ENCODE results near the gene NUCKS1.

The NUCKS1 gene

DNA sequence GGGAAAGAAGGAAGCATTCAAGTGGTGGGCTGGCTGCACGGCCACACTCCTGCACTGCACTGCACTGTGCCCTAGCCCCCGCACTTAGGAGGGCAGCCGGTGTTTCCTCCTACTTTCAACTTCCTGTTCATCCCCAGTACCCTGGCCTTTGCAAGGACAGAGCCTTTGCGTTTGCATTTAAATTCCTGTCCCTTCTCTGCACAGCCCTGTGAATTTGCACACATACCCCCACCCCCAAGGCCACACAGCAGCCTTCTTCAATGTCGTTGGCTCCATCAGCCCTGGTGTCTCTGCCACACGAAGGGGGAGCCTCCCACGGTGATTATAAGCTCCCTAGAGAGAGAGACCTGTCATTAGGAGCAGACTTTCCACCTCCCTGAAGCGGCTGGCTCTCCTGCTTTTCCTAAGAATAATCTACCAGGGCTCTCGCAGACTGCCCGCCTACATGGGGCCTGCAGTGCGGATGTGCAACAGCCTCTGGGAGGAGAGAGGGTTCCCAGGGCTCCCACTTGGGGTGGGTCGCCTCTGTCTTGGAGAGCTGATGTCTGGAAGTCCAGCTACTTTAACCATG is 56.5 kb downstream of the NUCKS1 start:
- no peak for DNase-seq

DNA sequence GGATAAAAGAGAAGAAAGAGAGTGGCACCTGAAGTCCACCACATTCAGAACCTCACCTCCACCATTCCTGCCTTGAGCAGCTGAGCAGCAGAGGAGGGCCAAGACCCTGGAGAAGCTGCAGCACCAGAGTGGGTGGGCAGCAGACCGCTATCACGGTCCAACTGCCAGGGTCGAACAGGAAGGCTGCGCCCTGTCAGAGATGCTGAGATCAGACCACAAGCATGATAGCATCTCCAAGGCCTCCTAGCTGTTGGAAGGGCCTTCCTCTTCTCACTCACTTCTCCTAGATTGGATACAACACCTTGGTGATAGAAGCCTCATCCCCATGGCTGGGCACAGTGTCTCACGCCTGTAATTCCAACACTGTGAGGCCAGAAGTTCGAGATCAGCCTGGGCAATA is 57.6 kb downstream of the NUCKS1 start:
- no peak for DNase-seq

DNA sequence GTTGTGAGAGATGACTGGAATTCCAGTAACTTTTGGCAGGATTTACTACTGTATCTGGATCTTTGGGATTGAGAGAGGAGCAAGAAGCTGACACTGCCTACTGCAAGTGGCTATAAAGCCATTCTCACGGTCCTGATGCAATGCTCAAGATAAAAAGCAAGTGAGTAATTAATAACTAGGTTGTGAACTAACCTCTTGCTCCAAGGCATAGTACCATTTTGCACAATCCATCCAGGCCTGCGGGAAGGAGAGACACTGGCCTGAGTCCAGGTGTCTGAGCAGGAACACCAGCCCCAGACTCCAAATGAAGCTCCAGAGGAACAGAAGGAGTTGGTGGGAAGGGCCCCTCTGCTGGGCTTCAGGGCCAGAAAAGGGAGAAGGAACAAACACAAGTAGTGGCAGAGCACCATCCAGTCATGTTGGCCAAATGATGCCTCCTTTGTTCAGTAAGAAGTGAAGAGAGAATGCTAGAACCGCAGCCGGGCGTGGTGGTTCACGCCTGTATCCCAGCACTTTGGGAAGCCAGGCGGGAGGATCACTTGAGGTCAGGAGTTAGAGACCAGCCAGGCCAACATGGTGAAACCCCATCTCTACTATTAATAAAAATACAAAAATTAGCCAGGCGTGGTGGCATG is 59.7 kb downstream of the NUCKS1 start:
- DNase-seq = no peak

DNA sequence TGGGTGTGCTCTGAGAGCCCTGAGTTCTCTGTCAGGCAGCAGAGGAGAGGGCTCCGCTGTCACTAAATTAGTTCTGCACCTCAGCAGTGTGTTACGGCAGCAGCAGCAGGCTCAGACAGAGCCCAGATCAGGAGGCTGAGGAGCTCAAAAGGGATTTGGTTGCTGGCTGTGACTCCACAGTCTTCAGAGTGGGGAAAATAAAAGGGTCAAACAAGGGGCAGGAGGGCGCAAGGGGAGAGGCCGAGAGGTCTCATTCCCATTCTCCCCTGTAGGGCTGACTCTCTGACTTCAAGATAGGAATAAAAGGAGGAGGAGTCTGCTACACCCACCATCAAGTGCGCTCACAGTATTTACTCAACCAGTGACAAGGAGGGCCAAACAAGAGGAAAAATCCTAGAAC is 60.5 kb downstream of the NUCKS1 start:
- DNase-seq = no peak

DNA sequence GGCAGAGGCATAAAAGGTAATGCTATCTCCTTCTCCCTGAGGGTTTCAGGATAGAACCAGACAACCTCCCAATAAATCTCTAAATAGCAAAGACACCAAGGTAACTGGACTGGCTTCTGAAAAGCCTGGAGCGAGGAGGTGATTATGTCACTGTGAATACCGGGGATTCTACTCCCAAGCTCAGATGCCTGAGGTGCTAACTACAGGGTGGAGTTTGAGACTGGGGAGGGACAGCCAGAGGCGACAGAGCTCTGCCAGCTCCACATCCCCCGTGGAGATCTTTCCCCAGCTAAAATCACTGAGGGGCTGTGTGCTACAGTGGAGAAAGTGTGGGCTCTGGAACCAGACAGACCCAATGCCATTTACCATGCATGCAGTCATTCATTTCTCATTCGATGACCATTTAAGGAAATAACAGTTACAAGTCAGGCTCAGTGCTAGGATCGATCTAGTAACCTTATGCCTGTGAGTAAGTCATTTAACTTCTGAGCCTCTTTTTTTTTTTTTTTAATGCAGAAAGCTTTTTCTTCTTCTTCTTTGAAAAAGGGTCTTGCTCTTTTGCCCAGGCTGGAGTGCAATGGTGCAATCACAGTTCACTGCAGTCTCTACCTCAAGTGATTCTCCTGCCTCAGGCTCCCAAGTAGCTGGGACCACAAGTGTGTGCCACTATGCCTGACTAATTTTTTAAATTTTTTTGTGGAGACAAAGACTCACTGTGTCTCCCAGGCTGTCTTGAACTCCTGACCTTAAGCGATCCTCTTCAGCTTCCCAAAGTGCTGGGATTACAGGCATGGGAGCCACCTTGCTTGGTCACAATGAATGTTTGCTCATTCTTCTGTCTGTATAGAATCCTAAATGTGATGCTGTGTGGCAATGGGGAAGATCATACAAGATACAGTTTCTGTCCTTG is 61.6 kb downstream of the NUCKS1 start:
- DNase-seq = no peak

DNA sequence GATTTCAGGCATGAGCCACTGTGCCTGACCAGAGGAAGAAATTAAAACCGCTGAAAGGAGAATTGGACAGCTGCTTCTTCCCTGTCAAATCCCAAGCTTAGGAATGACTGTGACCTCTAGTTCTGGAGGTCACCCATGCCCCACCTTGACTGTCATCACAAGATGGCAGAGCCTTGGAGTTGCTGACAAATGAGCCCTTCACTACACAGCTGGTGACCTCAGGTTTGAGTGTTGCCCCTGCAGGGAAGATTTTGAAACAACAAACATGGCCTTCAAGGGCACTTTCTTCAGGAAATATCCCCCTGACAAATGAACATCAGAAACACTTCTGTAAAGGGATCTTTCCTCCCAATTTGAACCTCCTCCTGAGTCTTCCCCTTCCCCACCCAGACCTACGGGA is 62.7 kb downstream of the NUCKS1 start:
- no peak for DNase-seq

DNA sequence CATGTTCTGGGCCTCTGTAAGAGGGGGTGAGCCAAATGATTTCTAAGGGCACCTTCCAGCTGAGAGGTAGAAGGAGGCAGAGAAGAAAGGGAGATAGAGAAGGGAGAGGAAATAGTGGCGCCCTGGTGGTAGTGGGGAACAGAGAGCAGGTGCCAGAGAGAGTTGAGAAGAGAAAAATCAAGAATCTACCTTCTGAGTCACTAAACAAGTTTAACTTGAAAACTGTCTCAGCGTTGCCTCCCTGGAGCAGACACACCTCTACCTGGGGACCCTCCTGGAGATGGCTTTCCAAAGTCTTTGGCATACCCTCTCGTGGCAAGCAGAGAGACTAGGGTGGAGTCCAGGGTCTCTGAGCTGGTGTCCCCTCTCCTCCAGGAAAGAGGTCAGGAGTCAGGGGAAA is 68.6 kb downstream of the NUCKS1 start:
- no peak for DNase-seq

DNA sequence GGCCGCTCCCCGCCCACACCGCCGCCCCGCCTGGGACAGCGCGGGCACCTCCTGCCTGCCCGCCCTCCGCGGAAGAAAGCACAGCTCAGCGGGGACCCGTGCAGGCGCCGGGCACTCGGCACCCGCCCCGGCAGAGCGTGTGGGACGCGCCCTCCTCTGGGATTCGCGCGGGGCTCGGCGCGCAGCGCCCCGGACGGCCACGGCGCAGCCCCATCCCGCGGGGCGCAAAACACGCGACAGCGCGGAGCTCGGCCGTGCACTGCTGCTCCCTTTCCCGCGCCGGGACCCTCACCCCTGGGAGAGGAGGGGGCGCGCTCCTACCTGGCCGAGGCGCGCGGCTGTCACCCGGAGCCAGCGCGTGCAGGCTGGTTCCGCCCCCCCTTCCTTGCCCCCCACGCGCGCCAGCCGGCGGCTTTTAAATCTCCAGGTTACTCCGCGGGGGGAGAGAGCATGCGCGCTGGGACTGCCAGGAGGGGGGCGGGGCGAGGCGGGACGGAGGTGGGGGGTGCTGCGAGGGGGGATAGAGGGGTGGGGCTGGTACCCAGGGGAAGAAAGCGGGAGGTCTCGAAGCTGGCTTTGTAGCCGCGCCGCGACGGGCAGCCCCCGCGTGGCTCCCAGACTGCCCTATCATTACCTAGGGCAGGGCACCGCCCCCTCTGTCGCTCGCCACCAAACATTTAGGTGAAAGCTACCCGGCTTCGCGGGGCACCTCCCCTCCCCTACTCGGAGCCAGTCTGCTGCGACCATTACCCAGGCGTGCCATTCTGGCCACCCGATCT is 69.7 kb downstream of the NUCKS1 start, which contains the start of gene SLC45A3:
Gene SLC45A3, minus strand, starts transcription at position 437 of the 779 bp plus-strand sequence. CDS start 15,853 bp downstream, outside the sequence.
- no peak for DNase-seq

DNA sequence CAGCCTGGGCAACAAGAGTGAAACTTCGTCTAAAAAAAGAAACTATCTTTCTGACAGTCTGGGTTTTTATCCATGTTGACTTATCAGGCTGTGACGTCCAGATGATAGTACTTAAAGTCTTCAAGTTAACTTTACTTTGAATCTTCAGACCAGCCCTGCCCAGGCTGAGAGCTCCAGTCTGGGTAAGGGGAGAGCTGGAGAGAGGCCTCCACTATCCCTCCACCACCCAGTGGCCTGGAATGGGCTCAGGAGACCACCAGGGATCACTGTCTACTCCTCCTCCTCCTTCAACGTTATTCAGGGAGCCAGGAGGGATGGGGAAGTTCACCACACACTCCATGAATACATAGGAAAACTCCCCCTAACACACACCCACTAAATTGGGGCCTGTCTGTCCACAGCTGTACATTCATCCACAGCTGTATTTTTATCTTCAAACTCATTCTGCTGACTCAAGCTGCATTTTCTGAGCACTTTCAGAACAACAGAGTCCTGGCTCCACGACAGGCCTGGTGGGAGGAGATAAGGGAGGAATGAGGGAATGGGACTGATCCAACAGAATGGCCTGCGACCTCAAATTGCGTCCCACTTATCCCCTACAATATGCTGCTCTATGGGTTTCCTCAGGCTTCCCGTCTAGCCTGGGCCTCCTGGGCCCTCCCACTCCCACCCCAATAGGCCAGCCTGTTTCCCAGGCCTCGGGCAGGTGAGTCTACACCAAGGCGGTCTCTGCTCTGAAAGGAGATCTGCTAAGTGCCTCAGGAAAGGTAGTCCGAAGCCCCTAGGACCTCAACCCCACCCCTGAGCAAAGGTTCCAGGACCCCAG is 71.5 kb downstream of the NUCKS1 start:
- peak; percentile 96 for DNase-seq

DNA sequence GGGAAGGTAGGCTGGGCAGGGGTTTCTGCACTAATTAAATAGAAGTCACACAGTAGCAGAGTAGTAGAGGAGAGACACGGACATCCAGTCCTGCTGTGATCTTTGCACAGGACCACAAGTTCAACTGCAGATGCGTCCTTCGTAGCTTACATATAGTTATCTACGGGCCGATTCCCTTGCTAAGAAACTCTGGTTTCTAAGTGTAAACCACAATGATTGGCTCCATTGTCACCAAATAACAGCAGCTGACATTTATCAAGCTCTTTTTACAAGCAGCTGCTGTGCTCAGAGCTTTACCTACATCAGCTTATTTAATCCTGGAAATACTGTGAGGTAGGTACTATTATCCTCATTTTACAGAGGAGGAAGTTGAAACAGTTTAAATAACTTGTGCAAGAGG is 72.8 kb downstream of the NUCKS1 start:
- DNase-seq = peak; percentile 38

DNA sequence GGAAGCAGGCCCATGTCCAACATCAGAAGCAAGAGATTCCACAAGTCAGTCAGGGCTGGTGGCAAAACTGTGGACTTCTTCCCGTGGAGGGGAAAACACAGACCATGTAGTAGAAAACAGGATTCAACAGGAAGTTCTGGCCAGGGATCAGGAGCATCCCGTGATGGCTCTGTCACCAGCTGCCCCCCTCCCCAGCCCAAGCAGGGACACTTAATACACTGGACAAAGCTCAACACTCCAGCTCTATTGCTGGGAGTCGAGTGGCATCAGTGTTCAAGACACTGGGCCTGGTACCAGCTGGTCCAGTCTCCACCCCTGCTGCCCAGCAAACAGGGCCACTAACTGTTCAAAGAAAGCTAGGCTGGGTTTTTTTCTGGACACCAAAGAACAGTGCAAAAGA is 73.4 kb downstream of the NUCKS1 start:
- DNase-seq = no peak

DNA sequence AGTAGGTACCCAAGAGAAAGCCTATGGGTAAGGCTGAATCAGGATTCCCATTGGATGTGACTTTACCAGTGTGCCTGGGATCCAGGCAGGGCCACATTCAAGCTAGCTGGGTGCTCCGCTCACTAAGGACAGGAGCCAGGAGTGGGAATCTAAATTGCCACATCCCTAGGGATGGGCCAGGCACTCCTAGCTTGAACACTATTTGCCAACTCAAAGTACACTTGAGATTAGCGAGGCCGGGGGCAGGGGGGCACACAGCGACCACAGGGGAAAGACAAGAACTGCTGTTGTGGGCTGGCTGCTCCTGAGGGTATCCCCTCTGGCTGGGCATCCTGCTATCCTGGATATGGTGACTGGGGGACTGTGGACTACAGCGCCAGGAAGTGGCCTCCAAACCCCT is 74.0 kb downstream of the NUCKS1 start:
- DNase-seq = no peak

DNA sequence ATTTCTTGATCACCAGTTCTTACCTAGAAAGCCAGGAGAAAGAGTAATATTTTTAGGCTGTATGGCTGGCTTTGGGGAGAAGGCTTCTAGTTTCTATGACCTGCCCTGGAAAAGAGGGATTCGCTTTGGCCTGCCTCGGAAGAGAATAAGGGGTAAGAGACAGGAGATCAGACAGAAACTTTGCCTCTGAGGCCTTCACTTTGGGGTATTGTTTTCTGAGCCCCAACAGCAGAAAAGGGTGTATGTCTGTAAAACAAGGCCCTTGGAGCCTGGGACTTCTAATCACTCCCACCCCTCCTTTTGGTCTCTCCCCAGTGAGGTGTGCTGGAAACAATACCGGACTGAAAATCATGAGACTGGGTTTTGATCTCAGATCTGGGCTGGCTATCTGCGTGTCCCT is 74.7 kb downstream of the NUCKS1 start:
- no peak for DNase-seq

DNA sequence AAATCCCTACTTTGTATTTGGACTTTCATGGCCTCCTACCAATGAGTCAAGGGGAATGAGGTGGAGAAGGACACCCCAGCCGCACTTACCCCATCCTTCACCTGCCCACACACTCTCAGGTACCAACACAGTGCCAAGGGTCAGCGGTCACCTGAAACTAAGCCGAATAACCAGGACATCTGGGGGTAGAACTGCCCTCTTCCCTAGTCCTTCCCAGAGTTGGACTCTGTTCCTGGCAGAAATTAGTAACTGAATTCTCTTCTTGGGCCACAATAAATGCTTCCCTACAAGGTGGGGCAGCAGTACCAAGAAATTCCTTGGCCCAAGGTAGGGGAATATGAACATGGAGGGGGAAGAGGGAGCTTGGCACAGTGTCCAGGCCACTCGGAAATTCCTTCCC is 77.0 kb downstream of the NUCKS1 start:
- DNase-seq = no peak

DNA sequence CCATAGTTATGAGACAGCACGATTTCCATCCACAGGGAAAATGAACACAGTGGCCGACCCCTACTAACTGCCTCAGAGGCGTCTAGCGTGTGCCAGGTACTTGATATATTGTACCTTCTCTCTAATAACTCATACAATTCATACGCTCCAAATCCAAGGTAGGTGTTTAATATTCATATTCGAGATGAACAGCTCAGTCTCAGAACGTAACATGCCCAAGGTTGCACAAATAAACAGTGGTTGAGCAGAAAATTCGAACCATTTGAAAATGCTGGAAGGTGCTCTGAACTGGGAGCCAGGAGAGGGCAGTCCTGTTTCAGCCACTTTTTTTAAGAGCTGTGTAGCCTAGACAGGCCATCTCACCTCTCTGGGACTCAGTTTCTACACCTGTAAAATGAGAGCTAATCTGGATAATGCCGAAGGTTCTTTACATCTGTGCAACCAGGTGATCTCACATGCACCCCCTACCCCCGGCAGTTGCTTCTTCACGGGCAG is 77.5 kb downstream of the NUCKS1 start:
- DNase-seq = no peak

DNA sequence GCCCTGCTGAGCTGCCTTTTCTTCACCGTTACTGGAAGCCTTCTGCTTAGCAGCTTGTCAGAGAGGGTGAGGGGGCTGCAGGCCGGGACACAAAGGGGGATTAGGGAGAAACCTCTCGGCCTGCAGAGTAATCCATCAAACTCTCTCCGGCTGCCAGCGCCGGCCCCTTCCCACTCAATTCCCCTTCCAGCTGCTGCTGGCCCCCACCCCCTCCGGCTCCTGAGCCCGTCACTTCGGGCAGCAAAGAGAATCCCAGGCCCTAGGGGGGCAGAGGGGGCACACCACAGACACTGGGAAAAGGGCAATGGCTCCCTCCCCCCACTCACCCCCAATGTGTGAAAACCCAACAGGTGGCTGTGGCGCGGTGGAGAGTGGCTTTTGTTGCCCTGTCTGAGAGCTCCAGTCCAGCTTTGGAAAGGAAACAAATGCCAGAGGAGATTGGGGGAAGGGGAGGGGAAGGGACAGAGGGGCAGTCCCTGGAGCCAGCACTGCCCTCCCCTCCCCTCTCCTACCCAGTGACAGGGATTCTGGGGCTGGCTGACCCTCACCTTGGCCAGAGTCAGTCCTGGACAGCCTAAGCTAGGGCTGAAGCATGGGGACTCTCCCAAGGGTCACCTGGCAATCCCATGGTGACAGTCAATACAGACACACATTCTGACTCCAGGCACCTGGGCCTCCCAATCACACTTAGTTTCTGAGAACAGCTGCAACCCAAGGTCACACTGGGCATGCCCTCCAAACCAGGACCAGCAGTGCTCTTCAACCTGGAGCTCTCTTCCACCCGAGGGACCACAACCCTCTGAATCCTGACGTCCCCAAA is 79.2 kb downstream of the NUCKS1 start:
- DNase-seq = no peak

DNA sequence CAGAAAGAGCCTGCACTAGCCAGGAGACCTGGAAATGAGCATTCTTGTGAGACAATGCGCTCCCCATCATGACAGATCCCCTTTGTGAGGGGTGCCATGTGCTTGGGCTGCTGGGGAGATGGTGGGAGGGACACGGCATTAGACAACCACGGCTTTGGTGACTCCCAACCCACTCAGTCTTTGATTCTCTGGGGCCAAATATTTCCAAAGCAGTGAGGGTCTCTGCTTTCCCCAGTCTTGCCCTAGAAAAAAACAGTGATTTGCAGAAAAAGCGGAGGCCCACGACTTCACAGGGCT is 79.9 kb downstream of the NUCKS1 start:
- no peak for DNase-seq

DNA sequence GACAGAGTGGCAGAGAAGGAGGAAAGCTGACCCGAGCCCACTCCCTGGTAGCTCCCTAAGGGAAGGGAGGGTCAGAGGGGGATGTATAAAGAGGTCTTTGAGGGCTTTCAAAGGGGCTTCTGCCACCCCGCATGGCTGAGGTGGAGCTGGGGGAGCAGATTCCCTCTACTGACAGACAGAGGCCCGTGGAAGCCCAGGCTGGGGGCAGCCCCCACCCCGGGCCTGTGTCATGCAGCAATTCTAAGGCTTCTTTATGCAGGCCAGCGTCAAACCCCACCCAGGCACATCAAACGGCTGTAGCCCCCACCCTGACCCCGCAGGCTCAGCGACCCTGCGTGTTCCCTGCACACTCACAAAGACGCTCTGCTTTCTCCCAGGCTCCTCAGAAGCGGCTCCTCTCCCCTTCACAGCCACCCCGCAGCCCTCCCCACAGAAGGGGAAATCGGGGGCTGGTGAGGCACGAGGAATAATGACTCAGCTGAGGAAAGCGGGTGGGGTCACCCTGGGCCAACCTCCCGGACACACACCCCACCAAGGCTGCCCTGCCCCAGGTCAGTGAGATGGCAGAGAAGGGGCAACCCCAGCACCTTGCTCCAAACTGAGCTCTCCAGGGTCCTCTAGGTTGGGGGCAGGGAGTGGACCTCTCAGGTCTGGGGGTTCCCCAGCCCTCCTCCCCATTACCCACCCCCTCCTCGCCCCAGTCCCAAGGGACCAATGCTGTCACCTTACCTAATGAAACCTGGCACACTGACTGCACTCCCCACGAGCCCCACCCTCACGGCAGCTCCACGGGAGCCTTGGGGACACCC is 80.4 kb downstream of the NUCKS1 start:
- DNase-seq = peak; percentile 20

DNA sequence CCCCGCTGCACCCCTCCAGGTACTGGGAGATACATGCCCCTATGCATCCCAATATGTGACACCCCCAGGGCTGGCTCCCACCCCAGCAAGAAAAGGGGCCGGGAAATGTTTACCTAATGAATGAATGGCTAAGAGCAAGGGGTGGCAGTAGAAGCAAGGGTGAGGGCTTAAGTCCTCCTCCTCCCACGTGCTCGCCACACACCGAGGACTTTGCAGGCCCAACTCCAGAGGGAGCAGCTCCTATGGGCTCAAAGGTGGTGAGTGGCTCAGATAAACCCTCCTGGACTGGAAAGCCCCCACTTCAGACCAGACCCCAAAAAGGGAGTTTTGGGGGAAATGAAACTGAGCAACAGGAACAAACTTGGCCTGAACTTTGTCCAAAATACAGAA is 81.0 kb downstream of the NUCKS1 start:
- DNase-seq = no peak

DNA sequence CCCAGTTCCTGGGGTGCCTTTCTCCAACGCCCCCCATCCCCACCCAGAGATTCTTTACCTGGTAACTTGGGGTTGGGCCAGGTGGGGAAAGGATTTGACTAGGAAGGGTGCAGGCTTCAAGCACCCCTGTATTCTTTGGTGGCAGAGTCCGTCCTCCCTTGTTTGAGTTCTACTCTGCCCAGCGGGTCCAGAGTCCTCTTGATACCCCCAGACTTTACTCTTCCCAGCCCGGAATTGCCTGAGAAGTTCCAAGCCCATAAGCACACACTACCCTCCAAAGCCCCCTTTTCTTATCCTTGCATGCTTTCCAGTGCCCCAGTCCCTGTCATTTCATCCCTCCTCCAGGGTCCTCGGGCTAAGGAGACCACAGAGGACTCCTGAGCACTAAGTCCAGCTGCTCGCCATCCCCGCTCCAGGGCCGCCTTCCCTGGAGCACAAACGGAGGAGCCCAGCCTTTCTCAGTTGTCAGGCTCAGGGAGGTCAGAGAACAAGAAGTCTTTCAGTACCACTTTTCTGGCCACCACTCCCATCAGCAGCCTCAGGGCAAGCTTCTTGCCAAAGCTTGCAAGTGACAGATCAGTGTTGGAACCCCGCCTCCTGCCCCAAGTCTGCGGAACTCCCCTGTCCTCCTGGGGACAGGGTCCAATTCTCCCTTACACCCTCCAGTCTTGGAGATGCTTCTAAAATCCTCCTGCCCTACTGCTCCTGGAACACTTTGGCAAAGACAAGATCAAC is 81.9 kb downstream of the NUCKS1 start:
- no peak for DNase-seq

Data from hematopoietic multipotent progenitor cell treated with erythropoietin and hydrocortisone succinate and interleukin-3 and kit ligand, for 8 days (in vitro differentiated cells).